Hepatocyte (in vitro differentiated cells): Measurements from ENCODE around the gene BTD. TPM values are rescaled to one million over a fixed set of nuclear protein-coding genes. Genes with fewer than 3 reads are reported as not detected.

Experiments
- DNase-seq: peaks from one replicate; pipeline ENCODE4 v3.0.0-alpha.2; 2016; ENCODE audit warnings: low spot score
- H2AFZ ChIP-seq: fragments of 200-600 bp; sonication (generic); 2 replicates; pipeline ENCODE4 v1.6.0; 2016; ENCODE audit warnings: antibody characterized with exemption, mild to moderate bottlenecking
- H3K27ac ChIP-seq: fragments of 200-600 bp; sonication (generic); 2 replicates; pipeline ENCODE4 v1.5.1; 2016; ENCODE audit warnings: mild to moderate bottlenecking
- H3K27me3 ChIP-seq: fragments of 200-600 bp; sonication (generic); 2 replicates; pipeline ENCODE4 v1.6.1; 2016
- H3K36me3 ChIP-seq: fragments of 200-600 bp; sonication (generic); replicated peaks from 2 replicates; pipeline ENCODE4 v1.5.1; 2016; ENCODE audit warnings: low read depth; ENCODE audit not compliant: insufficient read depth
- H3K4me1 ChIP-seq: fragments of 200-600 bp; sonication (generic); 2 replicates; pipeline ENCODE4 v1.5.1; 2016; ENCODE audit warnings: mild to moderate bottlenecking, moderate library complexity; ENCODE audit not compliant: insufficient read depth
- H3K4me2 ChIP-seq: fragments of 200-600 bp; sonication (generic); 2 replicates; pipeline ENCODE4 v1.6.0; 2016
- H3K4me3 ChIP-seq: fragments of 200-600 bp; sonication (generic); 2 replicates; pipeline ENCODE4 v1.5.1; 2016; ENCODE audit warnings: mild to moderate bottlenecking
- H3K79me2 ChIP-seq: fragments of 200-600 bp; sonication (generic); 2 replicates; pipeline ENCODE4 v1.6.0; 2017; ENCODE audit warnings: mild to moderate bottlenecking
- H3K9me2 ChIP-seq: fragments of 200-600 bp; sonication (generic); replicated peaks from 2 replicates; pipeline ENCODE4 v1.6.0; 2017; ENCODE audit warnings: mild to moderate bottlenecking; ENCODE audit not compliant: insufficient read depth
- H3K9me3 ChIP-seq: fragments of 200-600 bp; sonication (generic); 2 replicates; pipeline ENCODE4 v1.5.1; 2016; ENCODE audit warnings: low read depth, mild to moderate bottlenecking
- H4K20me1 ChIP-seq: fragments of 200-600 bp; sonication (generic); 2 replicates; pipeline ENCODE4 v1.6.0; 2016; ENCODE audit warnings: mild to moderate bottlenecking; ENCODE audit not compliant: insufficient read depth, poor library complexity, severe bottlenecking
- CTCF ChIP-seq: fragments of 200-600 bp; sonication (generic); IDR thresholded peaks from 2 replicates; pipeline ENCODE4 v1.5.1; 2016; ENCODE audit warnings: antibody characterized with exemption, mild to moderate bottlenecking; ENCODE audit not compliant: poor library complexity
- EZH2 ChIP-seq: fragments of 200-600 bp; sonication (generic); IDR thresholded peaks from 2 replicates; pipeline ENCODE4 v1.6.1; 2016; ENCODE audit warnings: antibody characterized with exemption, mild to moderate bottlenecking, borderline replicate concordance
- EZH2phosphoT487 ChIP-seq: fragments of 200-600 bp; sonication (generic); IDR thresholded peaks from one replicate; pipeline ENCODE4 v1.6.1; 2018; ENCODE audit warnings: antibody characterized with exemption, mild to moderate bottlenecking, low read depth, moderate library complexity; ENCODE audit not compliant: unreplicated experiment, severe bottlenecking
- WGBS: methylation state at CpG from one replicate; pipeline ENCODE4 v1.1.6; 2016; ENCODE audit warnings: low lambda C conversion rate; ENCODE audit errors: missing lambda C conversion rate; 5-methylcytosine and 5-hydroxymethylcytosine counted together
- polyA plus RNA-seq: library from polyadenylated mRNA; unstranded; fragments of >200 nt; fragmentation: Nextera tagmentation; extraction: Ambion mirVana; gene quantifications from 2 replicates; pipeline ENCODE4 v1.2.1, GENCODE V29; 2016
- total RNA-seq: library from RNA; depleted of rRNA; stranded (reverse); fragments of >200 nt; gene quantifications from 2 replicates; pipeline ENCODE4 v1.2.3, GENCODE V29; 2014

Gene BTD
- total and polyA plus RNA-seq, 2 experiments from 2014 or later = 28.4 to 37.9 TPM

- no peak for DNase-seq
- H3K4me1 ChIP-seq = no peaks in the 10 kb centered on the region
- no peak overlapping the region for H3K4me3 ChIP-seq
- WGBS = 94% methylated on average over 2 of the region's 2 CpGs
- no peak overlapping the region for H2AFZ ChIP-seq
- no peaks in the 10 kb centered on the region for H3K27me3 ChIP-seq
- TF ChIP-seq EZH2 (no peak), EZH2phosphoT487 (no peak), CTCF (no peak)
- H3K79me2 ChIP-seq = no peaks in the 10 kb centered on the region
- no peak overlapping the region for H3K4me2 ChIP-seq
- H3K36me3 ChIP-seq = no peaks in the 10 kb centered on the region
- no peaks in the 10 kb centered on the region for H3K9me2 ChIP-seq
- H4K20me1 ChIP-seq = no peaks in the 10 kb centered on the region
- H3K9me3 ChIP-seq = no peaks in the 10 kb centered on the region
- no peak overlapping the region for H3K27ac ChIP-seq
These were observed 45.0 kb upstream of the BTD start for GRCh38 chr3:15556512-15556911.

DNA sequence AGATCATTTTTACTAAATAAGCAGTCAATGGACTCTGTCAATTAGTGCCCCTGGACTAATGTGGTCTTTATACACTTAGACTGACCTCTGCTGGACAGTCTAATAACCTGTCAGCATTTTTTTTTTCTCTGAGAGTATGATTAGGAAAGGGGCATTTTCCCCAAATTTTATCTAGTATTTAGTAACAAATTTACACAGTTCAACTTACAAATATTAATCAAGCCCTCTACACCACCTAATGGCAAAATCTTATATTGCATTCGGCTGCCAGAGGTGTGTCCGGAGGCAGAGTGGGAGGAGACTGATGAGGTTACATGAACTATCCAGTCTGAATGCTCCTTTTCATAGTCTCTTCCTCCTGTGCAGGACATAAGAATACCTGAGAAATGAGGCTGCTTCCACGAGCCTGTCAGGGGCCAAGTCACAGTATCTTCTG, 44.0 kb upstream of the BTD start:
- no peaks in the 10 kb centered on the region for H3K27me3 ChIP-seq
- H3K36me3 ChIP-seq = no peaks in the 10 kb centered on the region
- H3K4me2 ChIP-seq = no peak overlapping the region
- H4K20me1 ChIP-seq = no peaks in the 10 kb centered on the region
- H3K9me3 ChIP-seq = no peaks in the 10 kb centered on the region
- no peak overlapping the region for H3K4me3 ChIP-seq
- H3K79me2 ChIP-seq = no peaks in the 10 kb centered on the region
- H3K9me2 ChIP-seq = no peaks in the 10 kb centered on the region
- DNase-seq = peak; percentile 85
- no peak overlapping the region for H2AFZ ChIP-seq
- TF ChIP-seq EZH2phosphoT487 (no peak), EZH2 (no peak), CTCF (peak; percentile 74)
- no peaks in the 10 kb centered on the region for H3K4me1 ChIP-seq
- no peak overlapping the region for H3K27ac ChIP-seq
- 0% methylated on average over 3 of the region's 3 CpGs for WGBS

DNA sequence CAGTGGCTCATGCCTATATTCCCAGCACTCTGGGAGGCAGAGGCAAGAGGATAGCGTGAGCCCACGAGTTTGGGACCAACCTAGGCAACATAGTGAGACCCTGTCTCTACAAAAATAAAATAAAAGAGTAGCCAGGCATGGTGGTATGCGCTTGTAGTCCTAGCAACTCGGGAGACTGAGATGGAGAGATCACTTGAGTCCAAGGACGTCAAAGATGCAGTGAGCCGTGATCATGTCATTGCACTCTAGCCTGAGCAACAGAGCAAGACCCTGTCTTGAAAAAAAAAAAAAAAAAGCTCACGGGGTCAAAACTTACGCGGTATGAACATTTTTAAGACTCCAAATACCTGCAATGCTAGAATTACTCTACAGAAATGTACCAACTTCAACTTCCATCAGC, 43.0 kb upstream of the BTD start:
- H3K4me2 ChIP-seq = no peak overlapping the region
- no peak overlapping the region for H2AFZ ChIP-seq
- no peaks in the 10 kb centered on the region for H3K4me1 ChIP-seq
- WGBS = 94% methylated on average over 9 of the region's 9 CpGs
- TF ChIP-seq CTCF = no peak
- TF ChIP-seq EZH2 = no peak
- no peak for TF ChIP-seq EZH2phosphoT487
- H3K27me3 ChIP-seq = no peaks in the 10 kb centered on the region
- H3K4me3 ChIP-seq = no peak overlapping the region
- DNase-seq = no peak
- H3K9me2 ChIP-seq = no peaks in the 10 kb centered on the region
- H3K79me2 ChIP-seq = no peaks in the 10 kb centered on the region
- H3K9me3 ChIP-seq = no peaks in the 10 kb centered on the region
- no peaks in the 10 kb centered on the region for H3K36me3 ChIP-seq
- H4K20me1 ChIP-seq = no peaks in the 10 kb centered on the region
- H3K27ac ChIP-seq = no peak overlapping the region

GRCh38 chr3:15562560-15562959, 39.0 kb upstream of the BTD start:
- TF ChIP-seq EZH2phosphoT487 = no peak
- Histone ChIP-seq H3K79me2 (no peaks in the 10 kb centered on the region), H3K9me3 (no peaks in the 10 kb centered on the region), H3K4me2 (peak overlapping the region; percentile 25), H2AFZ (no peak overlapping the region), H3K27ac (peak overlapping the region; percentile 86), H3K36me3 (no peaks in the 10 kb centered on the region), H3K9me2 (no peaks in the 10 kb centered on the region), H4K20me1 (no peaks in the 10 kb centered on the region), H3K4me3 (no peak overlapping the region), H3K4me1 (no peaks in the 10 kb centered on the region), H3K27me3 (no peaks in the 10 kb centered on the region)
- peak; percentile 35 for DNase-seq
- 73% methylated on average over 5 of the region's 5 CpGs for WGBS
